IMR-90 (cell line): ENCODE measurements around the gene UCHL1. TPM values are rescaled to one million over a fixed set of nuclear protein-coding genes. Genes with fewer than 3 reads are reported as not detected.

Experiments used
- ATAC-seq: fragments of 200-7000 bp; cut with Tn5 transposase; 2 replicates; pipeline ENCODE4 v1.9.1; 2020; ENCODE audit warnings: low read depth, mild to moderate bottlenecking, moderate library complexity
- BruUV-seq: library from RNA; stranded (reverse); fragments of 400-500 nt; replicated peaks from 2 replicates; lab custom pipeline; 2021; lab: Mats Ljungman, UMichigan
- CTCF ChIA-PET: fragments of 300-600 bp; formaldehyde crosslinking; extraction: SDS; loops from one replicate; lab custom pipeline; 2021; ENCODE audit warnings: antibody characterized with exemption; lab: Yijun Ruan, JAX
- POLR2A ChIA-PET: fragments of 300-600 bp; sonication (Branson Sonifier 250); formaldehyde crosslinking; loops from one replicate; lab custom pipeline; 2022; ENCODE audit warnings: antibody characterized with exemption; ENCODE audit not compliant: unreplicated experiment; lab: Charles Lee
- DNase-seq: peaks from one replicate; pipeline ENCODE4 v3.0.0; 2013
- H2AFZ ChIP-seq: replicated peaks from 2 replicates; pipeline ENCODE3; 2013; ENCODE audit warnings: low read length, mild to moderate bottlenecking; ENCODE audit not compliant: poor library complexity
- H2AK5ac ChIP-seq: 2 replicates; pipeline ENCODE4 v1.6.1; 2013; ENCODE audit warnings: low read depth, low read length, inconsistent platforms
- H2AK9ac ChIP-seq: replicated peaks from 2 replicates; pipeline ENCODE3; 2013; ENCODE audit warnings: mild to moderate bottlenecking, low read depth, low read length, moderate library complexity; ENCODE audit not compliant: poor library complexity
- H2BK120ac ChIP-seq: 2 replicates; pipeline ENCODE4 v1.6.1; 2013; ENCODE audit warnings: low read depth, low read length, inconsistent platforms
- H2BK15ac ChIP-seq: 3 replicates; pipeline ENCODE4 v1.6.1; 2013; ENCODE audit warnings: low read depth, low read length, inconsistent platforms
- H2BK20ac ChIP-seq: 2 replicates; pipeline ENCODE4 v1.6.1; 2013; ENCODE audit warnings: low read depth, mild to moderate bottlenecking, inconsistent platforms, low read length, moderate library complexity
- H2BK5ac ChIP-seq: 2 replicates; pipeline ENCODE4 v1.6.1; 2013; ENCODE audit warnings: mild to moderate bottlenecking, low read depth, low read length, inconsistent platforms; ENCODE audit not compliant: poor library complexity, severe bottlenecking
- H3K14ac ChIP-seq: replicated peaks from 2 replicates; pipeline ENCODE4 v1.6.1; 2013; ENCODE audit warnings: low read depth, low read length, inconsistent platforms
- H3K18ac ChIP-seq: 2 replicates; pipeline ENCODE4 v1.6.1; 2013; ENCODE audit warnings: low read depth, low read length, control low read depth
- H3K23ac ChIP-seq: 2 replicates; pipeline ENCODE4 v1.6.1; 2013; ENCODE audit warnings: low read depth, low read length, inconsistent platforms
- H3K27ac ChIP-seq: 2 replicates; pipeline ENCODE4 v1.5.1; 2013; ENCODE audit warnings: mild to moderate bottlenecking, control low read depth, low read length; ENCODE audit not compliant: insufficient read depth
- H3K27me3 ChIP-seq: 2 replicates; pipeline ENCODE4 v1.6.1; 2013; ENCODE audit warnings: low read length; ENCODE audit not compliant: control insufficient read depth, insufficient read depth
- H3K36me3 ChIP-seq: 2 replicates; pipeline ENCODE4 v1.6.1; 2013; ENCODE audit warnings: low read length, mixed read lengths; ENCODE audit not compliant: control insufficient read depth, insufficient read depth
- H3K4ac ChIP-seq: 2 replicates; pipeline ENCODE4 v1.6.1; 2013; ENCODE audit warnings: low read depth, low read length, inconsistent platforms
- H3K4me1 ChIP-seq: 2 replicates; pipeline ENCODE4 v1.6.1; 2013; ENCODE audit warnings: low read length, mixed read lengths; ENCODE audit not compliant: control insufficient read depth, insufficient read depth
- H3K4me2 ChIP-seq: 2 replicates; pipeline ENCODE4 v1.6.1; 2013; ENCODE audit warnings: low read depth, mild to moderate bottlenecking, control low read depth, low read length, moderate library complexity
- H3K4me3 ChIP-seq: 2 replicates; pipeline ENCODE4 v1.5.1; 2013; ENCODE audit warnings: low read depth, mild to moderate bottlenecking, control low read depth, low read length, moderate library complexity; ENCODE audit not compliant: insufficient read depth
- H3K56ac ChIP-seq: 2 replicates; pipeline ENCODE4 v1.6.1; 2013; ENCODE audit warnings: low read length, inconsistent platforms; ENCODE audit not compliant: insufficient read depth; ENCODE audit errors: extremely low read depth
- H3K79me1 ChIP-seq, 2 experiments: 2 replicates each; pipeline ENCODE4 v1.6.1; 2013; ENCODE audit warnings: low read length in 2 of 2, inconsistent platforms in 1 of 2, low read depth in 1 of 2
- H3K9ac ChIP-seq: 2 replicates; pipeline ENCODE4 v1.6.1; 2013; ENCODE audit warnings: low read depth, low read length, control low read depth
- H3K9me1 ChIP-seq: 2 replicates; pipeline ENCODE4 v1.6.1; 2013; ENCODE audit warnings: low read length, inconsistent platforms; ENCODE audit not compliant: insufficient read depth
- H3K9me3 ChIP-seq: 2 replicates; pipeline ENCODE4 v1.6.1; 2013; ENCODE audit warnings: low read length; ENCODE audit not compliant: control insufficient read depth, insufficient read depth
- H4K20me1 ChIP-seq: 2 replicates; pipeline ENCODE4 v1.6.1; 2013; ENCODE audit warnings: low read length, inconsistent platforms; ENCODE audit not compliant: insufficient read depth
- H4K5ac ChIP-seq: 2 replicates; pipeline ENCODE4 v1.6.1; 2013; ENCODE audit warnings: mild to moderate bottlenecking, low read depth, low read length, control low read depth
- H4K8ac ChIP-seq, 2 experiments: 2 replicates each; pipeline ENCODE4 v1.6.1; 2013; ENCODE audit warnings: low read depth in 2 of 2, low read length in 2 of 2, control low read depth in 1 of 2, inconsistent platforms in 1 of 2
- H4K91ac ChIP-seq: 2 replicates; pipeline ENCODE4 v1.6.1; 2013; ENCODE audit warnings: low read depth, low read length, inconsistent platforms; ENCODE audit not compliant: insufficient read depth
- MAFK ChIP-seq: IDR thresholded peaks from 2 replicates; pipeline ENCODE4 v1.6.1; 2012; ENCODE audit warnings: low read depth, low read length, improper control_type of control experiment
- WGBS, 2 experiments: methylation state at CpG; one replicate each; pipeline versions ENCODE4 v1.1.5 to v1.1.7; 2013; ENCODE audit warnings: missing lambda C conversion rate in 2 of 2; ENCODE audit not compliant: insufficient read length in 1 of 2; ENCODE audit errors: extremely low coverage in 2 of 2; 5-methylcytosine and 5-hydroxymethylcytosine counted together
- dilution Hi-C: fragments of 300-500 bp; cut with HindIII; formaldehyde crosslinking; loops from one replicate; pipeline ENCODE4 v1.14.3; 2018; ENCODE audit warnings: low sequenced_read_pairs; ENCODE audit not compliant: unreplicated experiment
- in situ Hi-C: fragments of 300-500 bp; cut with MboI; formaldehyde crosslinking; loops from 3 replicates; pipeline ENCODE4 v1.14.3; 2019; ENCODE audit warnings: low sequenced_read_pairs, inconsistent platforms, mixed read lengths
- intact Hi-C: fragments of 100-400 bp; cut with micrococcal nuclease; formaldehyde crosslinking; loops from 2 replicates; pipeline ENCODE4 v1.10.0; 2022
- polyA plus RNA-seq, 3 experiments: library from polyadenylated mRNA; depleted of rRNA; stranded (reverse); fragments of >200 nt; gene quantifications; 2 replicates each; pipeline ENCODE4 v1.2.3, GENCODE V29; 2012; ENCODE audit warnings: low replicate concordance in 1 of 3
- total RNA-seq: library from RNA; depleted of rRNA; stranded (reverse); fragments of >200 nt; gene quantifications from 2 replicates; pipeline ENCODE4 v1.2.3, GENCODE V29; 2012

The UCHL1 gene
- total and polyA plus RNA-seq, 2 of the 4 experiments (the other 2 are of a cell fraction) = 972 to 2,118 TPM

- 100% methylated on average over 5 of the region's 9 CpGs; no CpG with 5 or more reads in 1 of the 2 experiments for WGBS, 2 experiments
Measured at GRCh38 chr4:41209901-41210300, 46.8 kb upstream of the UCHL1 start.

More at GRCh38 chr4:41209901-41210300, 46.8 kb upstream of the UCHL1 start:
- H3K4me3 ChIP-seq = no peak overlapping the region
- no peak overlapping the region for H2BK5ac ChIP-seq
- no peak overlapping the region for H3K56ac ChIP-seq
- H3K14ac ChIP-seq = no peak overlapping the region
- H3K27ac ChIP-seq = no peak overlapping the region
- H2AK9ac ChIP-seq = no peak overlapping the region
- no peak for ATAC-seq
- peaks cover 36 to 64% of the 10 kb centered on the region in 2 experiments for H3K79me1 ChIP-seq
- no peak overlapping the region for H2AK5ac ChIP-seq
- no peak overlapping the region; the same call in 1 of the 2 replicates for H4K91ac ChIP-seq
- no peak overlapping the region for H3K18ac ChIP-seq
- TF ChIP-seq MAFK = no peak
- POLR2A ChIA-PET = no interaction called here
- H3K4me1 ChIP-seq = peaks cover 15% of the 10 kb centered on the region; the same call in 1 of the 2 replicates
- peaks cover 11% of the 10 kb centered on the region for H3K9me1 ChIP-seq
- no peak overlapping the region for H2BK120ac ChIP-seq
- BruUV-seq = no TSS peak
- intact Hi-C loops (loop anchor here (5.0 kb wide), 1 partner anchor 53 kb away; no protein-coding TSS in a partner anchor), dilution Hi-C loops (no loop called here), in situ Hi-C loops (no loop called here)
- peaks cover 3% of the 10 kb centered on the region; the same call in 1 of the 2 replicates for H4K20me1 ChIP-seq
- H3K9ac ChIP-seq = no peak overlapping the region
- H3K9me3 ChIP-seq = 0 out of 2 replicates have a peak, but pooled peaks cover 3% of the 10 kb centered on the region
- H4K5ac ChIP-seq = peak overlapping the region; percentile 25; the same call in 1 of the 2 replicates
- CTCF ChIA-PET = no interaction called here
- DNase-seq = no peak
- H2AFZ ChIP-seq = no peak overlapping the region
- no peak overlapping the region; the same call in 1 of the 2 replicates for H2BK20ac ChIP-seq
- H3K27me3 ChIP-seq = no peaks in the 10 kb centered on the region
- 0 out of 3 replicates have a peak overlapping the region, but pooled peaks have one; percentile 23 for H2BK15ac ChIP-seq
- no peak overlapping the region; a peak in 1 of 4 replicates for H4K8ac ChIP-seq
- peak overlapping the region; percentile 42 for H3K4ac ChIP-seq
- no peak overlapping the region for H3K23ac ChIP-seq
- no peaks in the 10 kb centered on the region for H3K36me3 ChIP-seq
- no peak overlapping the region for H3K4me2 ChIP-seq
